OCI-LY7 (cell line): ENCODE measurements around the gene KDM1B. TPM values are rescaled to one million over a fixed set of nuclear protein-coding genes. Genes with fewer than 3 reads are reported as not detected.

Source experiments
- BruUV-seq: library from RNA; stranded (reverse); fragments of 400-500 nt; replicated peaks from 2 replicates; lab custom pipeline; 2021; lab: Mats Ljungman, UMichigan
- CTCF ChIA-PET: fragments of 300-600 bp; sonication (Branson Sonifier 250); formaldehyde crosslinking; loops from one replicate; lab custom pipeline; 2022; ENCODE audit warnings: antibody characterized with exemption; ENCODE audit not compliant: unreplicated experiment; lab: Charles Lee
- POLR2A ChIA-PET: fragments of 300-600 bp; sonication (Branson Sonifier 250); formaldehyde crosslinking; loops from one replicate; lab custom pipeline; 2022; ENCODE audit warnings: antibody characterized with exemption; lab: Charles Lee
- DNase-seq: peaks from one replicate; pipeline ENCODE4 v3.0.0-alpha.2; 2015; ENCODE audit warnings: low spot score
- H2AFZ ChIP-seq: fragments of 200-600 bp; sonication (generic), shearing (Covaris generic); 2 replicates; pipeline ENCODE4 v1.6.1; 2014; ENCODE audit warnings: mild to moderate bottlenecking, antibody characterized with exemption, low read length, moderate library complexity
- H3K27ac ChIP-seq: fragments of 200-600 bp; sonication (generic); 2 replicates; pipeline ENCODE4 v1.5.1; 2014; ENCODE audit warnings: mixed run types, low read depth, mild to moderate bottlenecking, moderate library complexity, low read length, inconsistent platforms; ENCODE audit not compliant: poor library complexity, severe bottlenecking
- H3K36me3 ChIP-seq: fragments of 200-600 bp; sonication (generic); 2 replicates; pipeline ENCODE4 v1.6.1; 2014; ENCODE audit warnings: mild to moderate bottlenecking, antibody characterized with exemption, low read length, moderate library complexity, mixed read lengths; ENCODE audit not compliant: insufficient read depth
- H3K4me1 ChIP-seq: fragments of 200-600 bp; sonication (generic); 2 replicates; pipeline ENCODE4 v1.5.1; 2014; ENCODE audit warnings: mild to moderate bottlenecking, low read length; ENCODE audit not compliant: insufficient read depth, poor library complexity, severe bottlenecking
- H3K4me2 ChIP-seq: fragments of 200-600 bp; sonication (generic); 2 replicates; pipeline ENCODE4 v1.6.1; 2014; ENCODE audit warnings: mild to moderate bottlenecking, low read length
- H3K4me3 ChIP-seq: fragments of 200-600 bp; sonication (generic); 2 replicates; pipeline ENCODE4 v1.5.1; 2014; ENCODE audit warnings: mild to moderate bottlenecking, low read depth, low read length; ENCODE audit not compliant: poor library complexity, severe bottlenecking
- H3K79me2 ChIP-seq: fragments of 200-600 bp; sonication (generic); 2 replicates; pipeline ENCODE4 v1.6.1; 2016; ENCODE audit warnings: low read depth, mild to moderate bottlenecking, low read length, moderate library complexity, mixed read lengths; ENCODE audit not compliant: insufficient read depth
- H3K9me2 ChIP-seq: fragments of 200-600 bp; sonication (generic); 2 replicates; pipeline ENCODE4 v1.6.1; 2016; ENCODE audit warnings: mild to moderate bottlenecking, low read length, mixed read lengths; ENCODE audit not compliant: insufficient read depth
- H3K9me3 ChIP-seq: fragments of 200-600 bp; sonication (generic); 2 replicates; pipeline ENCODE4 v1.6.1; 2014; ENCODE audit warnings: mild to moderate bottlenecking, mixed run types, low read length, mixed read lengths
- H4K20me1 ChIP-seq: fragments of 200-600 bp; sonication (generic); 2 replicates; pipeline ENCODE4 v1.6.1; 2014; ENCODE audit warnings: mild to moderate bottlenecking, antibody characterized with exemption, low read length, moderate library complexity, mixed read lengths; ENCODE audit not compliant: insufficient read depth
- CTCF ChIP-seq: fragments of 200-600 bp; sonication (generic); conservative IDR thresholded peaks from 2 replicates; pipeline ENCODE4 v1.5.1; 2014; ENCODE audit warnings: mild to moderate bottlenecking, antibody characterized with exemption, low read length, moderate library complexity, mixed read lengths
- EZH2phosphoT487 ChIP-seq: fragments of 200-600 bp; sonication (generic); IDR thresholded peaks from 2 replicates; pipeline ENCODE4 v1.6.1; 2018; ENCODE audit warnings: low read depth, borderline replicate concordance, mild to moderate bottlenecking, mixed run types, antibody characterized with exemption, low read length, moderate library complexity, mixed read lengths
- intact Hi-C: fragments of 100-400 bp; cut with micrococcal nuclease; formaldehyde crosslinking; loops from one replicate; pipeline ENCODE4 v1.10.0; 2022; ENCODE audit not compliant: unreplicated experiment
- total RNA-seq, 2 experiments: library from RNA; depleted of rRNA in 1 of 2; stranded (reverse); fragments of >200 nt in 1 of 2; shearing (Covaris generic) in 1 of 2; gene quantifications; 2 replicates each; pipeline ENCODE4 v1.2.3, GENCODE V29; 2014 to 2022

KDM1B gene
- total RNA-seq, 2 experiments from 2014 or later: 37.6 to 56.4 TPM

- Histone ChIP-seq H2AFZ (no peak overlapping the region), H3K36me3 (peaks cover 67% of the 10 kb centered on the region), H3K4me2 (peak overlapping the region; percentile 64), H3K4me3 (no peak overlapping the region), H3K27ac (peak overlapping the region; percentile 53), H3K9me3 (no peaks in the 10 kb centered on the region), H3K9me2 (no peaks in the 10 kb centered on the region), H4K20me1 (no peaks in the 10 kb centered on the region), H3K79me2 (no peaks in the 10 kb centered on the region), H3K4me1 (peaks cover 22% of the 10 kb centered on the region)
- intact Hi-C loops: loop anchor here (5.0 kb wide), 1 partner anchor 287 kb away; no protein-coding TSS in a partner anchor
- POLR2A ChIA-PET: interaction anchor here (0.7 to 1.0 kb wide), 3 partner anchors 9 to 61 kb away, joined by 3 to 5 read pairs (median 3); partner anchors contain the start of gene TPMT
- CTCF ChIA-PET: no interaction called here
- no TSS peak for BruUV-seq
- TF ChIP-seq CTCF: no peak
- TF ChIP-seq EZH2phosphoT487: no peak
- DNase-seq: peak; percentile 28
Measured at GRCh38 chr6:18215436-18215835, 60.2 kb downstream of the KDM1B start.

DNA sequence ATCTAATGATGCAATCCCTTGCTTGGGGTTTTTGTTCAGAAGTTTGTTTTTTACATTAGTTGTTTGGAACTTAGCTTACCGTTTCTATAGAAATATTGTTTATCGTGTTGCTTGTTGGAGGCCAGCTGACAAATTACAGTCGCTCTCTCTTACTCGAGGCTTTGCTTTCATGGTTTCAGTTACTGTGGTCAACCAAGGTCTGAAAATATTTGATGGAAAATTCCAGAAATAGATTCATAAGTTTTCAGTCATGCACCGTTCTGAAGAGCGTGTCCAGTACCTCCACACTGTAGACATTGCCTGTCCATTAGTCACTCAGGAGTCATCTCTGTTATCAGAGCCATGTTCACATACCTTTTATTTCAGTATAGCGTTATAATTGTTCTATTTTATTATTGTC is 61.2 kb downstream of the KDM1B start:
- Histone ChIP-seq H3K9me2 (no peaks in the 10 kb centered on the region), H2AFZ (no peak overlapping the region), H3K79me2 (no peaks in the 10 kb centered on the region), H4K20me1 (no peaks in the 10 kb centered on the region), H3K9me3 (no peaks in the 10 kb centered on the region), H3K4me3 (no peak overlapping the region), H3K27ac (no peak overlapping the region), H3K4me1 (peaks cover 22% of the 10 kb centered on the region), H3K36me3 (peaks cover 75% of the 10 kb centered on the region), H3K4me2 (no peak overlapping the region)
- POLR2A ChIA-PET: no interaction called here
- intact Hi-C loops: loop anchor here (5.0 kb wide), 1 partner anchor 286 kb away; no protein-coding TSS in a partner anchor
- no peak for DNase-seq
- no peak for TF ChIP-seq EZH2phosphoT487
- no peak for TF ChIP-seq CTCF
- CTCF ChIA-PET: no interaction called here
- no TSS peak for BruUV-seq

DNA sequence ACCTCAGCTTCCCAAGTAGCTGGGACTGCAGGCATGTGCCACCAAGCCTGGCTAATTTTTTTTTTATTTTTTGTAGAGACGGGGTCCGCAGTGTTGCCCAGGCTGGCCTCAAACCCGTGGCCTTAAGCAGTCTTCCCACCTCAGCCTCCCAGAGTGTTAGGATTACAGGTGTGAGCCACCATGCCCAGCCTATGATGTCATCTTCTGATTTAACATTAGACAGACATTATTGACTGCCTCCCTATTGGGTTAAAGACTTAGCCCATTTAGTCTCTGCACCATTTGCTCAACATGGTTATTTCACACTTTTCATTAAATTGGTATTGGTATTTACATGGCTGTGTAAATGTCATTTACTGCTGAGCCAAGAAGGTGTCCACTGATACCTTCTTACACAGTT is 63.0 kb downstream of the KDM1B start:
- H3K79me2 ChIP-seq: no peaks in the 10 kb centered on the region
- peaks cover 22% of the 10 kb centered on the region for H3K4me1 ChIP-seq
- TF ChIP-seq CTCF (no peak), EZH2phosphoT487 (no peak)
- CTCF ChIA-PET: no interaction called here
- H3K4me3 ChIP-seq: no peak overlapping the region
- no peaks in the 10 kb centered on the region for H3K9me3 ChIP-seq
- no peak for DNase-seq
- H3K9me2 ChIP-seq: no peaks in the 10 kb centered on the region
- H3K36me3 ChIP-seq: peaks cover 83% of the 10 kb centered on the region
- no peaks in the 10 kb centered on the region for H4K20me1 ChIP-seq
- no peak overlapping the region for H3K27ac ChIP-seq
- intact Hi-C loops: loop anchor here (5.0 kb wide), 1 partner anchor 284 kb away; no protein-coding TSS in a partner anchor
- POLR2A ChIA-PET: no interaction called here
- no peak overlapping the region for H3K4me2 ChIP-seq
- H2AFZ ChIP-seq: no peak overlapping the region
- no TSS peak for BruUV-seq
